MM.1S (cell line): ENCODE measurements around the gene TP53.

ENCODE experiments used
- DNase-seq: peaks from one replicate; pipeline ENCODE4 v3.0.0-alpha.2; 2015
- H2AFZ ChIP-seq: fragments of 300-600 bp; sonication (generic); 2 replicates; pipeline ENCODE4 v1.6.0; 2016; ENCODE audit warnings: antibody characterized with exemption, low read length
- H3F3A ChIP-seq: fragments of 300-600 bp; sonication (generic); 2 replicates; pipeline ENCODE4 v1.6.1; 2016; ENCODE audit warnings: mild to moderate bottlenecking, antibody characterized with exemption, low read length, moderate library complexity, mixed read lengths; ENCODE audit not compliant: insufficient read depth
- H3K27ac ChIP-seq: fragments of 300-600 bp; sonication (generic); 2 replicates; pipeline ENCODE4 v1.5.1; 2016; ENCODE audit warnings: mild to moderate bottlenecking, low read length
- H3K27me3 ChIP-seq: fragments of 300-600 bp; sonication (generic); replicated peaks from 2 replicates; pipeline ENCODE4 v1.6.0; 2016; ENCODE audit warnings: low read length; ENCODE audit not compliant: insufficient read depth
- H3K36me3 ChIP-seq: fragments of 300-600 bp; sonication (generic); replicated peaks from 2 replicates; pipeline ENCODE4 v1.6.1; 2016; ENCODE audit warnings: mild to moderate bottlenecking, low read length, mixed read lengths; ENCODE audit not compliant: insufficient read depth
- H3K4me1 ChIP-seq: fragments of 300-600 bp; sonication (generic); 2 replicates; pipeline ENCODE4 v1.6.1; 2016; ENCODE audit warnings: low read length, mixed read lengths
- H3K4me2 ChIP-seq: fragments of 300-600 bp; sonication (generic); 2 replicates; pipeline ENCODE4 v1.6.0; 2016; ENCODE audit warnings: low read depth, low read length
- H3K4me3 ChIP-seq: fragments of 300-600 bp; sonication (generic); 2 replicates; pipeline ENCODE4 v1.5.1; 2016; ENCODE audit warnings: low read length, mixed read lengths
- H3K79me2 ChIP-seq: fragments of 300-600 bp; sonication (generic); 2 replicates; pipeline ENCODE4 v1.6.1; 2016; ENCODE audit warnings: mixed run types, low read length, mixed read lengths
- H3K9ac ChIP-seq: fragments of 300-600 bp; sonication (generic); 2 replicates; pipeline ENCODE4 v1.6.1; 2016; ENCODE audit warnings: low read length, mixed read lengths
- H3K9me2 ChIP-seq: fragments of 300-600 bp; sonication (generic); replicated peaks from 2 replicates; pipeline ENCODE4 v1.6.1; 2016; ENCODE audit warnings: mild to moderate bottlenecking, low read length, mixed read lengths; ENCODE audit not compliant: insufficient read depth
- H3K9me3 ChIP-seq: fragments of 300-600 bp; sonication (generic); replicated peaks from 2 replicates; pipeline ENCODE4 v1.6.1; 2016; ENCODE audit warnings: mild to moderate bottlenecking, low read length, mixed read lengths; ENCODE audit not compliant: insufficient read depth
- H4K20me1 ChIP-seq: fragments of 300-600 bp; sonication (generic); 2 replicates; pipeline ENCODE4 v1.6.1; 2016; ENCODE audit warnings: mild to moderate bottlenecking, low read length, moderate library complexity, mixed read lengths; ENCODE audit not compliant: insufficient read depth
- EZH2 ChIP-seq: fragments of 300-600 bp; sonication (generic); optimal IDR thresholded peaks from 2 replicates; pipeline ENCODE3; 2017; ENCODE audit warnings: low read depth, mild to moderate bottlenecking, antibody characterized with exemption, low read length, mixed read lengths
- EZH2phosphoT487 ChIP-seq: fragments of 300-600 bp; sonication (generic); IDR thresholded peaks from 2 replicates; pipeline ENCODE4 v1.6.1; 2018; ENCODE audit warnings: antibody characterized with exemption, low read length
- TF ChIP-seq, protein P1 (sequence below): fragments of 300-600 bp; sonication (generic); IDR thresholded peaks from 2 replicates; pipeline ENCODE4 v1.5.1; 2016; ENCODE audit warnings: antibody characterized with exemption, low read length, mixed read lengths

The TP53 gene

DNA sequence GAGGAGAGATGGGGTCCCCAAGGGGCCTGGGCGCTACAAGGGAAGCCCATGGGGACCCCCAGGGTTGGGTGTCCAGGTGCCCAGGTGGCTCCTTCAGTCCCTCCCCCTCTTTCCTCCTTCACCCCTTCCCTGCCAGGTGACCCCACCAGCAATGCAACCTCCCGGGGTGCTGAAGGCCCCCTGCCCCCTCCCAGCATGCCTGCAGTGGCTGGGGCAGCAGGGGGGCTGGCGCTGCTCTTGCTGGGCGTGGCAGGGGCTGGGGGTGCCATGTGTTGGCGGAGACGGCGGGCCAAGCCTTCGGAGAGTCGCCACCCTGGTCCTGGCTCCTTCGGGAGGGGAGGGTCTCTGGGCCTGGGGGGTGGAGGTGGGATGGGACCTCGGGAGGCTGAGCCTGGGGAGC, 21.7 kb upstream of the TP53 start:
- no peaks in the 10 kb centered on the region for H3K36me3 ChIP-seq
- no peak overlapping the region for H3K4me2 ChIP-seq
- no peak for DNase-seq
- no peak overlapping the region for H3K4me3 ChIP-seq
- H3K9ac ChIP-seq, result no peak overlapping the region
- TF ChIP-seq EZH2, result no peak
- TF ChIP-seq, protein P1, sequence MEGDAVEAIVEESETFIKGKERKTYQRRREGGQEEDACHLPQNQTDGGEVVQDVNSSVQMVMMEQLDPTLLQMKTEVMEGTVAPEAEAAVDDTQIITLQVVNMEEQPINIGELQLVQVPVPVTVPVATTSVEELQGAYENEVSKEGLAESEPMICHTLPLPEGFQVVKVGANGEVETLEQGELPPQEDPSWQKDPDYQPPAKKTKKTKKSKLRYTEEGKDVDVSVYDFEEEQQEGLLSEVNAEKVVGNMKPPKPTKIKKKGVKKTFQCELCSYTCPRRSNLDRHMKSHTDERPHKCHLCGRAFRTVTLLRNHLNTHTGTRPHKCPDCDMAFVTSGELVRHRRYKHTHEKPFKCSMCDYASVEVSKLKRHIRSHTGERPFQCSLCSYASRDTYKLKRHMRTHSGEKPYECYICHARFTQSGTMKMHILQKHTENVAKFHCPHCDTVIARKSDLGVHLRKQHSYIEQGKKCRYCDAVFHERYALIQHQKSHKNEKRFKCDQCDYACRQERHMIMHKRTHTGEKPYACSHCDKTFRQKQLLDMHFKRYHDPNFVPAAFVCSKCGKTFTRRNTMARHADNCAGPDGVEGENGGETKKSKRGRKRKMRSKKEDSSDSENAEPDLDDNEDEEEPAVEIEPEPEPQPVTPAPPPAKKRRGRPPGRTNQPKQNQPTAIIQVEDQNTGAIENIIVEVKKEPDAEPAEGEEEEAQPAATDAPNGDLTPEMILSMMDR, result no peak
- TF ChIP-seq EZH2phosphoT487, result no peak
- H3K9me3 ChIP-seq, result no peaks in the 10 kb centered on the region
- no peaks in the 10 kb centered on the region for H3F3A ChIP-seq
- H4K20me1 ChIP-seq, result no peaks in the 10 kb centered on the region
- H3K79me2 ChIP-seq, result no peaks in the 10 kb centered on the region
- no peak overlapping the region for H2AFZ ChIP-seq
- no peak overlapping the region for H3K27ac ChIP-seq
- H3K9me2 ChIP-seq, result no peaks in the 10 kb centered on the region
- peaks cover 90% of the 10 kb centered on the region for H3K27me3 ChIP-seq
- 0 out of 2 replicates have a peak, but pooled peaks cover 6% of the 10 kb centered on the region for H3K4me1 ChIP-seq

DNA sequence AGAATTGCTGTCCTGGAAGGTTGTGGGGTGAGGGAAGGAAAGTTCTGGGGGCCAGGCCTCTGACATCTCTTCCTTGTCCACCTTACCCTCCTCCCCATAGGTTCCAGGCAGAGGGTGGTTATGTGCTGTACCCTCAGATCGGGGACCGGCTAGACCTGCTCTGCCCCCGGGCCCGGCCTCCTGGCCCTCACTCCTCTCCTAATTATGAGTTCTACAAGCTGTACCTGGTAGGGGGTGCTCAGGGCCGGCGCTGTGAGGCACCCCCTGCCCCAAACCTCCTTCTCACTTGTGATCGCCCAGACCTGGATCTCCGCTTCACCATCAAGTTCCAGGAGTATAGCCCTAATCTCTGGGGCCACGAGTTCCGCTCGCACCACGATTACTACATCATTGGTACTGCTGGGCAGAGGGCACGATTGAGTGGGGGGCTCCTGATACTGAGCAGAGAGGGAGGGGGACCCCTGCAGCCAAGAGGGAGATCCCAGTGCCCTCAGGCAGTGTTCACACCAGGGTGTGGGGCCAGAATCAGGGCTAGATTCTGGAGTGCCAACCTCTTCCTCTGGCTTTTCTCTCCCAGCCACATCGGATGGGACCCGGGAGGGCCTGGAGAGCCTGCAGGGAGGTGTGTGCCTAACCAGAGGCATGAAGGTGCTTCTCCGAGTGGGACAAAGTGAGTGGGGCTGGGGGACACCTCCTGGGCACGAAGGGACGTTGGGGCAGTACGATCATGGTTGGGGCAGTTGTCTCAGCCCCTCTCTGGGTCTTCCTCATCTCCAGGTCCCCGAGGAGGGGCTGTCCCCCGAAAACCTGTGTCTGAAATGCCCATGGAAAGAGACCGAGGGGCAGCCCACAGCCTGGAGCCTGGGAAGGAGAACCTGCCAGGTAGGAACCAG, 20.8 kb upstream of the TP53 start:
- Histone ChIP-seq H4K20me1 (no peaks in the 10 kb centered on the region), H3K27me3 (peaks cover 81% of the 10 kb centered on the region), H3K4me2 (no peak overlapping the region), H3K9me3 (no peaks in the 10 kb centered on the region), H3K9me2 (no peaks in the 10 kb centered on the region), H3K4me1 (0 out of 2 replicates have a peak, but pooled peaks cover 4% of the 10 kb centered on the region), H3F3A (no peaks in the 10 kb centered on the region), H3K36me3 (no peaks in the 10 kb centered on the region), H3K27ac (no peak overlapping the region), H3K4me3 (no peak overlapping the region), H2AFZ (no peak overlapping the region), H3K79me2 (no peaks in the 10 kb centered on the region), H3K9ac (no peak overlapping the region)
- no peak for DNase-seq
- TF ChIP-seq EZH2phosphoT487 (no peak), EZH2 (no peak)
- TF ChIP-seq, protein P1, result no peak

DNA sequence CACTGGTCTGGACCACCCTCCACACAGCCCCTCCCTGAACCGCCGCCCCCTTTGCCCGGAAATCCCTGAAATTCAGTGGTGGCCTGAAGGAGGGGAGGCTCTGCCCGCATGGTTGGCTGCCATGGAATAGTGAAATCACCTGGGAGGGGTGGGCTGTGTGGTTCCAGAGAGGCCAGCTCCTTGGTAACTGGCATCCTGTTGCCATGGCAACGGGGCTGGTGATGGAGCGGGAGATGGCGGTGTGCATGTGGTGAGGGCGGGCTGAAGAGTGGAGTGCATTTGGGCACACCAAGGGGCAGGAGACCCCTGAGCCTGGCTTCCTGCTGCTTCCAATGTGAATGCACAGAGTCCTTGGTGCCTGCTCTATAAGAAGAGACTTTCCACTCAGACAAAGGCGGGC, 20.2 kb upstream of the TP53 start:
- no peak overlapping the region for H3K4me3 ChIP-seq
- H3K27ac ChIP-seq, result no peak overlapping the region
- TF ChIP-seq EZH2phosphoT487 (no peak), EZH2 (no peak)
- TF ChIP-seq, protein P1, result no peak
- no peaks in the 10 kb centered on the region for H3K9me2 ChIP-seq
- no peaks in the 10 kb centered on the region for H3K36me3 ChIP-seq
- peaks cover 75% of the 10 kb centered on the region for H3K27me3 ChIP-seq
- no peak overlapping the region for H2AFZ ChIP-seq
- no peaks in the 10 kb centered on the region for H3K79me2 ChIP-seq
- H3F3A ChIP-seq, result no peaks in the 10 kb centered on the region
- no peak overlapping the region for H3K4me2 ChIP-seq
- no peaks in the 10 kb centered on the region for H4K20me1 ChIP-seq
- H3K9me3 ChIP-seq, result no peaks in the 10 kb centered on the region
- H3K4me1 ChIP-seq, result 0 out of 2 replicates have a peak, but pooled peaks cover 4% of the 10 kb centered on the region
- no peak overlapping the region for H3K9ac ChIP-seq
- DNase-seq, result no peak
